Gastrocnemius medialis (tissue), 4 donors: Measurements from ENCODE around the gene TAF1B.

ENCODE experiments used
- POLR2A ChIP-seq, 2 donors: fragments of 450-650 bp; IDR thresholded peaks; one replicate each; pipeline ENCODE4 v1.6.1; 2017; ENCODE audit warnings: antibody characterized with exemption in 2 of 2, mild to moderate bottlenecking in 2 of 2, moderate library complexity in 2 of 2
- TF ChIP-seq, protein P1 (sequence below), 5 experiments: fragments of 450-650 bp in 3 of 5; fragments of 200-600 bp in 2 of 5; sonication (generic) in 2 of 5; IDR thresholded peaks in 4 of 5; conservative IDR thresholded peaks in 1 of 5; 1 replicate in 4 of 5; 2 replicates in 1 of 5; pipeline ENCODE4 v1.5.1; 2016 to 2019; ENCODE audit warnings: antibody characterized with exemption in 5 of 5, mild to moderate bottlenecking in 3 of 5, moderate library complexity in 3 of 5

DNA sequence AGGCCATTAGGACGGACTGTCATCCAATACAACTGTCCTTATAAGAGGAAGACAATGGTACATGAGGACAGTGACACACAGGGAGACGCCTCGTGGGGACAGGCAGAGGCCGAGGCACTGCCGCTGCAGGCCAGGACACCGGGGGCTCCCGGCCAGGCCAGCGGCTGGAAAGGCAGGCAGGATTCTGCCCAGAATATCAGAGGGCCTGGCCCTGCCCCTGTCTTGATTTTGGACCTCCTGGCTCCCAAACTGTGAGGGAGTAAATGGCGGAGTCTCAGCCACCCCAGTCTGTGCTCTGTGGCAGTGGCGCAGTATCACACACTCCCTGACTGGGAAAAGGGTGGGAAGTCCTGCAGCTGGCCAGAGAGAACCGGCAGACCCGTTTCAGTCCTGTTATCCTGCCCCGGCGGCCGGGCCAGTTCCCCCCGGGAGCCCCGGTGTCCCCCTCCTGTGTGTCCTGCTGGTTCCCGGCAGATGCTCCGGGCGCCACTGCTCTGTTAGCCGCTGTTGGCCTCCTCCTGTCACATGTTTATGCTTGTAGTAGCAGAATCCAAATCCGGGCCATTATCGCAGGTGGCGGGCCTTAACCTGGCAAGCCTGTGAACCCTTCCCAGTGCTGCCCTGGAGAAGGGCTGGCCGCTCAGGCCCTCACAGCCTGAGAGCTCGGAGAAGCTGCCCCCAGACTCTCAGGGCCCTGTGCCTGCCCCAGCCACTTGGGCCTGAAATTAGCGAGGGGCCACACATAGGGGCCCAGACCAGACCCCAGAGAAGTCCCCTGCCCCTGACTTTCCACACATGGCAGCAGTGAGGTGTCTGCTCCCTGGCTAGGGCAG is 31.4 kb upstream of the TAF1B start:
- TF ChIP-seq, protein P1, sequence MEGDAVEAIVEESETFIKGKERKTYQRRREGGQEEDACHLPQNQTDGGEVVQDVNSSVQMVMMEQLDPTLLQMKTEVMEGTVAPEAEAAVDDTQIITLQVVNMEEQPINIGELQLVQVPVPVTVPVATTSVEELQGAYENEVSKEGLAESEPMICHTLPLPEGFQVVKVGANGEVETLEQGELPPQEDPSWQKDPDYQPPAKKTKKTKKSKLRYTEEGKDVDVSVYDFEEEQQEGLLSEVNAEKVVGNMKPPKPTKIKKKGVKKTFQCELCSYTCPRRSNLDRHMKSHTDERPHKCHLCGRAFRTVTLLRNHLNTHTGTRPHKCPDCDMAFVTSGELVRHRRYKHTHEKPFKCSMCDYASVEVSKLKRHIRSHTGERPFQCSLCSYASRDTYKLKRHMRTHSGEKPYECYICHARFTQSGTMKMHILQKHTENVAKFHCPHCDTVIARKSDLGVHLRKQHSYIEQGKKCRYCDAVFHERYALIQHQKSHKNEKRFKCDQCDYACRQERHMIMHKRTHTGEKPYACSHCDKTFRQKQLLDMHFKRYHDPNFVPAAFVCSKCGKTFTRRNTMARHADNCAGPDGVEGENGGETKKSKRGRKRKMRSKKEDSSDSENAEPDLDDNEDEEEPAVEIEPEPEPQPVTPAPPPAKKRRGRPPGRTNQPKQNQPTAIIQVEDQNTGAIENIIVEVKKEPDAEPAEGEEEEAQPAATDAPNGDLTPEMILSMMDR (IDR thresholded peaks at IDR 0.05 in 4 of 5, conservative IDR thresholded peaks at IDR 0.05 in 1 of 5): no peak
- no peak for TF ChIP-seq POLR2A (IDR thresholded peaks at IDR 0.05)
